HG03342 (cell line): ENCODE data around the gene RNF144B.
A peak's percentile ranks its signal among the peaks of the same experiment; 100 is the strongest.
"Not testable (repeated sequence)": the region's sequence is repeated elsewhere in the genome, so short reads cannot be mapped to it uniquely, and the experiment has no call there.

Experiments used
- ATAC-seq: cut with Tn5 transposase; IDR thresholded peaks from one replicate; pipeline ENCODE4 v1.9.1; 2021; ENCODE audit warnings: mild to moderate bottlenecking, moderate library complexity; ENCODE audit not compliant: unreplicated experiment

The RNF144B gene

GRCh38 chr6:18368277-18369105 lies 18.7 kb upstream of the RNF144B start:
- ATAC-seq, result no peak

- ATAC-seq, result no peak
Observed at GRCh38 chr6:18371010-18371409, 16.1 kb upstream of the RNF144B start.

- ATAC-seq, result no peak
Observed at GRCh38 chr6:18371656-18372055, 15.5 kb upstream of the RNF144B start.

GRCh38 chr6:18380158-18380836 lies 6.9 kb upstream of the RNF144B start:
- ATAC-seq, result no peak

GRCh38 chr6:18380851-18381250 lies 6.3 kb upstream of the RNF144B start:
- no peak for ATAC-seq

GRCh38 chr6:18383441-18383840 lies 3.7 kb upstream of the RNF144B start:
- ATAC-seq, result no peak

- no peak for ATAC-seq
Observed at GRCh38 chr6:18384621-18385020, 2.5 kb upstream of the RNF144B start.

GRCh38 chr6:18386298-18386976 lies 713 bp upstream of the RNF144B start:
- ATAC-seq, result no peak

GRCh38 chr6:18388271-18388670 lies 1.1 kb downstream of the RNF144B start:
- no peak for ATAC-seq

GRCh38 chr6:18388942-18389341 lies 1.8 kb downstream of the RNF144B start:
- no peak for ATAC-seq

GRCh38 chr6:18389479-18389878 lies 2.3 kb downstream of the RNF144B start:
- no peak for ATAC-seq

- ATAC-seq, result no peak
Observed at GRCh38 chr6:18390476-18390875, 3.3 kb downstream of the RNF144B start.

- ATAC-seq, result no peak
Observed at GRCh38 chr6:18391023-18391422, 3.9 kb downstream of the RNF144B start.

- ATAC-seq, result no peak
Observed at GRCh38 chr6:18392346-18392877, 5.3 kb downstream of the RNF144B start.

GRCh38 chr6:18393698-18394097 lies 6.5 kb downstream of the RNF144B start:
- ATAC-seq, result no peak

- no peak for ATAC-seq
Observed at GRCh38 chr6:18395177-18395855, 8.2 kb downstream of the RNF144B start.

GRCh38 chr6:18395856-18396197 lies 8.7 kb downstream of the RNF144B start:
- no peak for ATAC-seq

- ATAC-seq, result no peak
Observed at GRCh38 chr6:18397701-18398100, 10.6 kb downstream of the RNF144B start.

GRCh38 chr6:18398225-18398624 lies 11.1 kb downstream of the RNF144B start:
- ATAC-seq, result not testable (repeated sequence)

- ATAC-seq, result peak; percentile 91
Observed at GRCh38 chr6:18400831-18401446, 13.8 kb downstream of the RNF144B start.

- not testable (repeated sequence) for ATAC-seq
Observed at GRCh38 chr6:18404965-18405364, 17.8 kb downstream of the RNF144B start.
